ENCODE results near the gene EPHA8.

Gene EPHA8

DNA sequence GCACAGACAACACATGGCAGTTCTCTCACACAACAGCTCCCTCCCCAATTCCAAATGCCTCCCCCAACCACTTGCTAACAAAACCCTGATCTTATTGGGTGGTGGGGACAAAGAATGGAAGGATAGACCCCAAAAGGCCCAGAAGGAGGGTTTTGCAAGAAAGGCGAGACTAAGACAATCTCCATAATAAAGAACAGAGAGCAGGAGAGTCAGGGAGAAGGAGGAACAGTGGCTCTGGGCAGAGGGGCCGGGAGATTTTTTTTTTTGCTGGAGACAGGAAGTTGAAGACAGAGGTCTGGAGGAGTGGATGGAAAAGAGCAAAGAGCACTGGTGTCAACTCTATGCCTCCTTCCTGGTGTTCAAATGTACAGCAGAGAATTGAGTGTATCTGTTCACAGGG lies 66.6 kb downstream of the EPHA8 start:
- TF ChIP-seq GABPA (IDR thresholded peaks at IDR 0.05; ENCODE audit: low read depth) (no peak), SPI1 (IDR thresholded peaks at IDR 0.05; ENCODE audit: borderline replicate concordance, low read depth) (no peak), POLR2AphosphoS5 (IDR thresholded peaks at IDR 0.05; ENCODE audit: low read depth) (no peak)
- TF ChIP-seq, protein P1, sequence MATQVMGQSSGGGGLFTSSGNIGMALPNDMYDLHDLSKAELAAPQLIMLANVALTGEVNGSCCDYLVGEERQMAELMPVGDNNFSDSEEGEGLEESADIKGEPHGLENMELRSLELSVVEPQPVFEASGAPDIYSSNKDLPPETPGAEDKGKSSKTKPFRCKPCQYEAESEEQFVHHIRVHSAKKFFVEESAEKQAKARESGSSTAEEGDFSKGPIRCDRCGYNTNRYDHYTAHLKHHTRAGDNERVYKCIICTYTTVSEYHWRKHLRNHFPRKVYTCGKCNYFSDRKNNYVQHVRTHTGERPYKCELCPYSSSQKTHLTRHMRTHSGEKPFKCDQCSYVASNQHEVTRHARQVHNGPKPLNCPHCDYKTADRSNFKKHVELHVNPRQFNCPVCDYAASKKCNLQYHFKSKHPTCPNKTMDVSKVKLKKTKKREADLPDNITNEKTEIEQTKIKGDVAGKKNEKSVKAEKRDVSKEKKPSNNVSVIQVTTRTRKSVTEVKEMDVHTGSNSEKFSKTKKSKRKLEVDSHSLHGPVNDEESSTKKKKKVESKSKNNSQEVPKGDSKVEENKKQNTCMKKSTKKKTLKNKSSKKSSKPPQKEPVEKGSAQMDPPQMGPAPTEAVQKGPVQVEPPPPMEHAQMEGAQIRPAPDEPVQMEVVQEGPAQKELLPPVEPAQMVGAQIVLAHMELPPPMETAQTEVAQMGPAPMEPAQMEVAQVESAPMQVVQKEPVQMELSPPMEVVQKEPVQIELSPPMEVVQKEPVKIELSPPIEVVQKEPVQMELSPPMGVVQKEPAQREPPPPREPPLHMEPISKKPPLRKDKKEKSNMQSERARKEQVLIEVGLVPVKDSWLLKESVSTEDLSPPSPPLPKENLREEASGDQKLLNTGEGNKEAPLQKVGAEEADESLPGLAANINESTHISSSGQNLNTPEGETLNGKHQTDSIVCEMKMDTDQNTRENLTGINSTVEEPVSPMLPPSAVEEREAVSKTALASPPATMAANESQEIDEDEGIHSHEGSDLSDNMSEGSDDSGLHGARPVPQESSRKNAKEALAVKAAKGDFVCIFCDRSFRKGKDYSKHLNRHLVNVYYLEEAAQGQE (IDR thresholded peaks at IDR 0.05; ENCODE audit: insufficient replicate concordance, low read depth), result no peak
- TF ChIP-seq, protein P2, sequence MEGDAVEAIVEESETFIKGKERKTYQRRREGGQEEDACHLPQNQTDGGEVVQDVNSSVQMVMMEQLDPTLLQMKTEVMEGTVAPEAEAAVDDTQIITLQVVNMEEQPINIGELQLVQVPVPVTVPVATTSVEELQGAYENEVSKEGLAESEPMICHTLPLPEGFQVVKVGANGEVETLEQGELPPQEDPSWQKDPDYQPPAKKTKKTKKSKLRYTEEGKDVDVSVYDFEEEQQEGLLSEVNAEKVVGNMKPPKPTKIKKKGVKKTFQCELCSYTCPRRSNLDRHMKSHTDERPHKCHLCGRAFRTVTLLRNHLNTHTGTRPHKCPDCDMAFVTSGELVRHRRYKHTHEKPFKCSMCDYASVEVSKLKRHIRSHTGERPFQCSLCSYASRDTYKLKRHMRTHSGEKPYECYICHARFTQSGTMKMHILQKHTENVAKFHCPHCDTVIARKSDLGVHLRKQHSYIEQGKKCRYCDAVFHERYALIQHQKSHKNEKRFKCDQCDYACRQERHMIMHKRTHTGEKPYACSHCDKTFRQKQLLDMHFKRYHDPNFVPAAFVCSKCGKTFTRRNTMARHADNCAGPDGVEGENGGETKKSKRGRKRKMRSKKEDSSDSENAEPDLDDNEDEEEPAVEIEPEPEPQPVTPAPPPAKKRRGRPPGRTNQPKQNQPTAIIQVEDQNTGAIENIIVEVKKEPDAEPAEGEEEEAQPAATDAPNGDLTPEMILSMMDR (IDR thresholded peaks at IDR 0.05; ENCODE audit: insufficient read depth, low read length), result no peak
- peaks cover 9% of the 10 kb centered on the region for H3K27me3 ChIP-seq (ENCODE audit: insufficient read depth, poor library complexity, severe bottlenecking)
- no peak overlapping the region for H3K4me3 ChIP-seq (replicated peaks; ENCODE audit: insufficient read depth, low read length)
- H3K27ac ChIP-seq (replicated peaks), result no peak overlapping the region
- DNase-seq (ENCODE audit: low read depth in 1 of 2, low spot score in 1 of 2), result no peak

DNA sequence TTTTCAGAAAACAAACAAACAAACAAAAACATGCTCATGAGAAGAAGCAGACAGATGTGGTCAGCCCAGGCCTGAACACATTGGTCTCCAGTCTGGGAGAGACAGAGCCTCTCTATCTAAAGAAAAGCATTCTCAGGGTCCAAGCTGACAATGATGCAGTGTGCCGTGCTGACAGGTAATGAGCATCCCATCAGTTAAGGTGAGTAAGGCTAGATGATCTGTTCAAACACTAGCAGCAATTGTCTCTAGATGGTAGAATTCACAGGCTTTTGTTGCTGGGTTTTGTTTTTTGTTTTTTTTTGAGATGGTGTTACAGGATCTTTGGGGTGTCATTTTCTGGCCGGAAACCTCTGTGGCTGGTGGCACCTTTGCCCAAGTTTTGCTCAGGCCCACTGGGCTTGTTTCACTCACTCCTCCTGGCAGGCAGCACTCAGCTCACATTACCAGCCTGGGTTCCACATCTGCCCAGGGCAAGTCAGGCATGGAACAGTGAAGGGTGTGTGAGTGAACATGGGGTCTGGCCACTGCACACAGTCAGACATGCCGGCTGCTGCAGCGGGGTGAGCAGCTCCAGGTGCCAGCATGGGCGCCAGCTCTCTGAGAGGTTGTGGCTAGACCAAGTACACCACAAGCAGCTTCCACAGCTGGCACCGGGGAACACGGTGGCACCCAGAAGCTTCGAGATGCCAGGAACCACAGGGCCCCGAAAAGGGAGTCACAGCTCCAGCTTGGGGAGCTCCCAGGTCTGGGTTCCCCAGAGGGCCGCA lies 70.6 kb downstream of the EPHA8 start:
- Histone ChIP-seq H3K27me3 (ENCODE audit: insufficient read depth, poor library complexity, severe bottlenecking) (peaks cover 7% of the 10 kb centered on the region), H3K4me3 (replicated peaks; ENCODE audit: insufficient read depth, low read length) (no peak overlapping the region), H3K27ac (replicated peaks) (no peak overlapping the region)
- TF ChIP-seq POLR2AphosphoS5 (IDR thresholded peaks at IDR 0.05; ENCODE audit: low read depth) (no peak), SPI1 (IDR thresholded peaks at IDR 0.05; ENCODE audit: borderline replicate concordance, low read depth) (no peak), GABPA (IDR thresholded peaks at IDR 0.05; ENCODE audit: low read depth) (no peak)
- TF ChIP-seq, protein P2 (IDR thresholded peaks at IDR 0.05; ENCODE audit: insufficient read depth, low read length), result no peak
- TF ChIP-seq, protein P1 (IDR thresholded peaks at IDR 0.05; ENCODE audit: insufficient replicate concordance, low read depth), result no peak
- DNase-seq (ENCODE audit: low read depth in 1 of 2, low spot score in 1 of 2), result no peak

DNA sequence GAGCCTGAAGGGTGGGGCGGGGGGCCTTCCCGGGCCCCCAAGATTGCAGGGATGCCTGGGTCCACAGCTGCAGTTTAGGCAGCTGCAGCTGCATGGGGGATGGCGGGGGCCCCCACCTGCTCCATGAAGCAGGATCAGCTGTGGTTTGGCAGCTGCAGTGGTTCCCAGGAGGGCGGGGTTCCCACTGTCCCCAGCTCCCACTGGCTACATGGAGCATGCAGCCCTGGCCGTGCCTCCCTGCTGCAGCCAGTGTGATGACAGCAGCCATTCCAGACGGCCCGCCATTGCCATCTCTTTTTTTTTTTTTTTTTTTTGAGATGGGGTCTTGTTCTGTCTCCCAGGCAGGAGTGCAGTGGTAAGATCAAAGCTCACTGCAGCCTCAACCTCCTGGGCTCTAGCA lies 72.1 kb downstream of the EPHA8 start:
- H3K27me3 ChIP-seq (ENCODE audit: insufficient read depth, poor library complexity, severe bottlenecking), result peaks cover 7% of the 10 kb centered on the region
- no peak overlapping the region for H3K27ac ChIP-seq (replicated peaks)
- TF ChIP-seq, protein P1 (IDR thresholded peaks at IDR 0.05; ENCODE audit: insufficient replicate concordance, low read depth), result no peak
- TF ChIP-seq SPI1 (IDR thresholded peaks at IDR 0.05; ENCODE audit: borderline replicate concordance, low read depth) (no peak), POLR2AphosphoS5 (IDR thresholded peaks at IDR 0.05; ENCODE audit: low read depth) (no peak), GABPA (IDR thresholded peaks at IDR 0.05; ENCODE audit: low read depth) (no peak)
- TF ChIP-seq, protein P2 (IDR thresholded peaks at IDR 0.05; ENCODE audit: insufficient read depth, low read length), result no peak
- no peak for DNase-seq (ENCODE audit: low read depth in 1 of 2, low spot score in 1 of 2)
- H3K4me3 ChIP-seq (replicated peaks; ENCODE audit: insufficient read depth, low read length), result no peak overlapping the region

All from HL-60 (cell line).